COR-L47 (cell line): ENCODE data around the gene ACTRT2.

Experiments
- DNase-seq: peaks from one replicate; lab custom pipeline; 2025; lab: John Stamatoyannopoulos, UW

The ACTRT2 gene

DNA sequence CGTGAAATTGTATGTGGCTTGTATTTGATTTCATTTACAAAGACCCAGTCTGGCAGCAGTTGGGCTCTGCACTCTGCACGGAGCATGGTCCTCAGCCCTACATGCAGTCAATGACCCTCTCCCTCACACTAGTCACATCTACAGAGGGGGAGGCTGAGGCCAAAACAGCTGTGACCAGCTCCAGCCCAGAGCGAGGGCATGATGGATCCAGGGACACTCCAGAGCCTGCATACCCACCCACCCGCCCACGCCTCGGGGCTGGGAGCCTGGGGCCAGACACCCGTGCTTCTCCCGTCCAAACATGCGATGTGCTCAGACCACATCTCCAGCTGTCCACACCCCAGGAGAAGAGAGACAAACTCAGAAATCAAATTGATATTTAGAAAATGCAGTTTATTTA, 33.8 kb downstream of the ACTRT2 start:
- no peak for DNase-seq

DNA sequence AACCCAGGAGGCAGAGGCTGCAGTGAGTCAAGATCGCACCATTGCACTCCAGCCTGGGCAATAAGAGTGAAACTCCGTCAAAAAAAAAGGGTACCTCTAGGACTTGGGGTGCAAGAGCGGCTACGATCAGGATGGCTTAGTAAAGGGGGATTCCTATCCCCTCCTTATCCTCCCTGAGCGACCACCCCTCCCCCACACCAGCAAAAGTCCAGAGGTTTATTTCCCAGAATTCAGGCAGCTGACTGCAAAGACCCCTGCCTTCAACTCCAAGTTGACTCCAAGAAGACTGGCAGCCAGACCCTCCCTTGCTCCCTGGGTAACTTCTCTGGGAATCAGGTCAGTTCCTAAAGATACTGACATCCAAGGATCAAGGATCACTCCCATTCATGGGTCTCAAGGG, 35.4 kb downstream of the ACTRT2 start:
- DNase-seq, result no peak

DNA sequence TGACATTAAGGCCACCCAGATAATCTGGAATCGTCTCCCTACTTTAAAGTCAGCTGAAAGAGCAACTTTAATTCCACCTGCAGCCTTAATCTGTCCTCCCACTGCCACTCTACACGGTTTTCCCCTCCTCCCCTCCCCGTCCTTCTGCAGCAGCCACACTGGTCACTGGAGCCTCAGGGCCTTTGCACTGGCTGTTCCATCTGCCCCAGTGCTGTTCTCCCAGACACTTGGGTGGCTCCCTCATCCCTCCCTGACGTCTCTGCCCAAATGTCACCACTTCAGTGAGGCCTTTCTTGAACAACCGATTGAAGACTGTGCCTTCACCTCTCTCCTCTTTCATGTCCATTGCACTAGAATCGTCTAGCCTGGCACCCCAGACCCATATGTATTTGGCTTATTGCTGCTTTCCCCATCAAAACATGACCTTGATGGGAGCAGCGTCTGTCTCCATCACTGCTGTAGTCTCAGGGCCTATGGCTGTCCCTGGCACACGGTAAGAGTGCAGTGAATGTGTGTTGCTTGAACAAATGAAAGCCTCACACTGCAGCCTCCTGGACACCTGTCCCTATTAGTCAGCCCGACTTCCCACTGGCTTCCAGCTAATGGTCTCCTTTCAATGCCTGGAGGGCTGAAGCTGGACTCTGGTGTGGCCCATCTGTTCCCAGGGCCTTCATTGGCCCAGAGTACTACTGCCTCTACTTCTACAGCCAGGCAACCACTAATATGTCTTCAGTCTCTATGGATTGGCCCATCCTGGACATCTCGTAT, 37.2 kb downstream of the ACTRT2 start:
- no peak for DNase-seq

DNA sequence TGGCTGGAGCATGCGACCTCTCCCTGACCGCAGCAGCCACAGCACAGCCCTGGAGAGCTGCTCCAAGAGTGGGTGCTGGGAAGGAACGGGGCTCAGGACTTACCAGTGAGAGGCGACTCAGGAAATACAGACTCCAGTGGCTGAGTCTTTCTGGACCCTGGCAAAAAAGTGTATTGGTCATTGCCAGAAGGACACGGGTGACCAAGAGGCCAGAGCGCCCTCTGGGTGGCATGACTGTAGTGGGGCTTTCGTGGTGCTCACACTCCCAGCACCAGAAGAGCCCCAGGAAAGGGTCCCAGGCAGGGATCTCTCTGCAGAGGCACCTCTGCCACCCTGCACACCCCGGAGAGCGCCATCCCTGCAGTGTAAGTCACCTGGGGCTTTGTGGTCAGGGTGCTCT, 38.9 kb downstream of the ACTRT2 start:
- DNase-seq, result no peak

DNA sequence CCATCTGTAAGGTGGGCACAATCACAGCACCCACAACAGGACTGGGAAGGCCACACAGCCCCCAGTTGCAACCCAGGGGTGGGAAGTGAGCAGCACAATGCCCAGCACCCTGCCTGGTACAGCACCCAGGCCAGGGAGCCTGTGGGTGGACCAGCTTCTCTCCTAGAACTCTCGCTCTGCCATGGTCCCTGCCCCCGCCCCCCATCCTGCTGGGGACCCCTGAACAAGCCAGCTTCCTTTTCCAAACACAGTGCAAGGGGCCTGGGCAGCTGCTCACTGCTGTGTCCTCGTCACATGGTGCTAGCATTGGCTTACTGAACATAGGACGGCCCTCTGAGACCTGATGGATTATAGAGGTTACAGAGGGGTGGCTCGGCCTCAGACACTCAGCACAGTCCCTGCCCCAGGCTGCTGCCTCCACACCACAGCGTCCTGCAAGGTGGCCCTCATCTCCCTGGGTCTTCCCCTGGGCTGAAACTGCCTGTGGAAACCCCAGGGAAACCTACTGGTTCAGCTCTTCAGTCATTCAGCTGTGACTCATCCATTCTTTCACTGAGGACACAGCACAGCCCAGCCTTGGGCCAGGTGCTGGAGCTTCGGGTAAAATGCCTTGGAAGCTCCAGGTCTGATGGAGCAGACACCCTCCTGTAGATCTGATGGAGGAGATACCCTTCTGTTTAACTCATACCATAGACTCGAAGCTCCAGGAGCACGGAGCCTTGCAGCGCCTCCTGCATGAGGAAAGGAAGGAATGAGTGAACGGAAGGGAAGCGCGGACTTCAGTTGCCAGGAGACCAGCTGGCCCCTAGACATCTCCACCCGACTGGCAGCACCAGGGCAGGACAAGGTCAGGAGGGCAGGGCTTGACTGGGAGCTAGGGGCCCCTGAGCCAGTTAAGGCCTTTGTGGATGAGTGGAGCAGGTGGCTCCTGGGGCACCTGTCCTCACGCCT, 39.6 kb downstream of the ACTRT2 start:
- DNase-seq, result no peak

DNA sequence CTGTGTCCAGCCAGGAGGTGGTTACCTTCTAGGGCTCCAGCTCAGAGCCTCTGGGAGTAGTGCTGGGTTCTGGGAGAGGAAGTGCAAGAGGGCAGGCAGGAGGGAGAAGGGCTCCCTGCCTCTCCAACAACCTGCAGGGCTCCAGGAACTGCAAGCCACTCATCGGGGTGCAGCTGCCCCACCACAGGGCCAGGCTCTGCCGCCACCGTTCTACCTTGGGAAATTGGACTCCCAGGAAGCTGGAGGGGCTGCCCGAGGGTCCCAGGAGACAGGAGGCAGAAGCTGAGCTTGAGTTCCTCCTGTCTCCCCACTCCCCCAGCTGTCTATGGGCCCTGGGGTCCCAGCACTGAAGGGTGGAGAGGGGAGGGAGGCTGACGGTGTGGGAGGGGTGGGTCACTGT, 40.3 kb downstream of the ACTRT2 start:
- DNase-seq, result no peak

DNA sequence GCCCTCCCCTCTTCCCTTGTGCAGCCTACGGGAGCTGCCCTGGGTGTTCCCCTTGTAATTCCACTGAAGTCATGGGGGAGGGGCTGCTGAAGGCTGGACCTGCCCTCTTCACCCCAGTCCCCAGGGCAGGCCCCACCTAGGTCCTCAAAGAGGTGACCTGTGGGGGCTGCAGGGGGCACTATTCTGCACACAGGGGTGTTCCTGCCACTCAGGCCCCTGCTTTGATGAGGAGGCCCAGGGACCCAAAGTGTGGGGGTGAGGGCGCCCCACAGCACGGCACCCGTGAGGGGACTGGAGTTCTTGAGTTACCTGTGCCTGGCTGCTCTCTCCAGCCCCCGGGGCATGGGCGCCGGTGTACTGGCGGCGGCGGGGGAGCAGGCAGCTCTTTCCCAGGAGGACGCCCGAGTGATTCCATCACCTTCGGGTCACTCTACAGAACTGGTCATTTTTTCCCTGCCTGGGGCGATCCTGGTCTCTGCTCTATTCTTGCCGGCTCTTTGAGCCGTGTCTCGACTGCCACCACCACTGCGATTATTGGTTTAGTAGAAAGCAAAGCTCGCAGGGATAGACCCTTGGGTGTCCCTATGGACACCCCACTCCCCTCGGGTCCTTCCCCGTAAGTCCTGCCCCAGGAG, 40.8 kb downstream of the ACTRT2 start:
- DNase-seq, result no peak

DNA sequence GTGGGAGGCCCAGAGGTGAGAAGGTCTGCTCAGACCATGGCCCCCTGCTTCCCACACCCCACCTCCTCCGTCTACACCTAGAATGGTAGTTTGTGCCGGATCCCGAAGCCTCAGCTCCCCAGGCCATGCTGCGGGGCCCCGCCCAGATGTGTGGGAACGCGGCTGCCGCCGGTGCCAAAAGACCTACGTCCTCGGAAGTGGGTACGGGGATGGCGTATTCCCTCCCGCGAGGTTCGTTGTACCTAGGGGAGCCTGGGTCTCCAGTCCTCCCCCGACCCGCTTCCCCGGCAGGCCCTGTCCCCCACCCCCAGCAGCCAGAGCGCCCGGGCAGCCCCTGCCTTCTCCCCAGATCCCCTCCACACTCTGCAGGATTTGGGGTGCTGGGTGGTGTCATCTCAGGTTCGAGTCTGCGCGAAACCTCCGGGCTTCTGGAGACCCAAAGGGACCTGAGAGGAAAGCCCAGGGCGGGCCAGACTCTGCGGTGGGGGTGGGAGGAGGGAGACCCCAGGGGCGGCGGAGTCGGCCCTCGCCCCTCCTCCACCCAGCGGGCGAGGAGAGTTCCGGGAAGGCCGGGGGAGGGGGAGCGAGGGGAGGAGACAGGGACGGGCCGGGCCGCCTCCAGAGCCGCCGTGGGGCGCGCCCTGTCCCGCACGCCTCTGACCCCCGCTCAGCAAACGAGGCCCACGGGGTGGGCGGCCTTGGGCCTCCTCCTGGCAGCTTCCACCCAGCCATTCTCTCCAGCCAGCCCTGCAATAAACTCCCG, 41.5 kb downstream of the ACTRT2 start:
- no peak for DNase-seq

DNA sequence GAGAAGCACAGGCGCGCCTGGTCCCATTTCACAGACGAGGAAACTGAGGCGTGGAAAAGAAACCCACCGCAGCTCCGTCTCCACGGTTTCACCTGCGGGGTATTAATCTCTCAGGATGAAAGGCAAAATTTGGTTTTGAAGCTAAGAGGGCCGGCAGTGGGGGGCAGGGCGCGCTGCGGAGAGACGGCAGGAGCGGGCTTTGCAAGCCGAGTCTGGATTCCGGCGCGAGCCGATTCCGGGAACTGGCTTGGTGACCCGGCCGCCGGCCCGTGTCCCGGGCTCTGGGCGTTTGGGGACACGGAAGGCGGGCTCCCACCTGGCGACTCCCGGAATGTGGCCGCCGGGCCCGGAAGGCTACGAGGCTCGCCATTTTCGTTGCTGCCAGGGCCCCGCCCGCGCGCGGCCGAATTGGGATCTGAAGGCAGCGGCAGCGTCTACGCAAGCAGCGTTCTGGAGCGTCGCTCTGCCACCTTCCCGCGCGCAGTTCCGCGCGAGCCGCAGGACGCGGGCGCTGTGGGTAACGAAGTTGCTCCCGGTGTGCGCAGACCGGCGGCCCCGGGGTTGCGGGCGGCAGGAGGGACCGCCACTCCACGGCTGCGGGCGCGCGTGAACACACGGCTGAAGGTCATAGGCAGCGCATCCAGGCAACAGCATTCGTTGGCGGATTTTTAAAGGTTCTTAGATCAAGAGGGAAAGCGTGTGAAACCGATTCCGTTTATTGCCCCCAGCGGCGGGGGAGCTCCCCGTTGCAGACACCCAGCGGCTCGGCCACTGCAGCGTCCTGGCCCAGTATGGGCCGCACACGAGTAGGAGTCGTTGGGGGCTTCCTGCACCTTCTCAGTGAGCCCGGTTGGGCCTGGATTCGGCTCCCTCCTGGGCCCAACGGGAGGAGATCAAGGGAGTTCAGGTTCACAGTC, 42.4 kb downstream of the ACTRT2 start:
- no peak for DNase-seq

DNA sequence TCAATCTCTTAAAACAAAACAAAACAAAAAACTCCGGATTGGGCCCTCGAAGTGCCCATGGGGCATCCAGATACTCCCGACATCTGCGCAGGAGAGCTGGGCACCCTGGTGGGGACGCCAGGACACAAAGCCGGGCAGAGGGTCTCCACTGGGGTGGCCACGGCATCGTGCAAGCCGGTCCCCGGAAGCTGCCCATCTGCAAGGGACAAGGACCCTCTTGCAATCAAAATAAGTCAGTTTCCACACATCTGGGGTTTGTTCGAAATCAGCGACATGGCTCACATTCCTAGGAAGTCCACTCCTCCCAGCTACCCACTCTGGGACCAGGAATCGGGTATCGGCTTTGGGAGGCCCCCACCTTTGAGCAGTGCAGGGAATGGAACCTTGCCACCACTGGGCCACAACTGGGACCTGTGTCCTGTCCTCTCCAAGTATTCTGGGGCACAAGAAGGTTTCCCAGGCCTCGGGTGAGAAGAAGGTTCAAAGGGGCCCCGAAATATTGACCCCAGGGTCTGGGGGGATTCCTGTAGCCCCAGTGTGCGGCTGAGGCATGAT, 43.1 kb downstream of the ACTRT2 start:
- no peak for DNase-seq

DNA sequence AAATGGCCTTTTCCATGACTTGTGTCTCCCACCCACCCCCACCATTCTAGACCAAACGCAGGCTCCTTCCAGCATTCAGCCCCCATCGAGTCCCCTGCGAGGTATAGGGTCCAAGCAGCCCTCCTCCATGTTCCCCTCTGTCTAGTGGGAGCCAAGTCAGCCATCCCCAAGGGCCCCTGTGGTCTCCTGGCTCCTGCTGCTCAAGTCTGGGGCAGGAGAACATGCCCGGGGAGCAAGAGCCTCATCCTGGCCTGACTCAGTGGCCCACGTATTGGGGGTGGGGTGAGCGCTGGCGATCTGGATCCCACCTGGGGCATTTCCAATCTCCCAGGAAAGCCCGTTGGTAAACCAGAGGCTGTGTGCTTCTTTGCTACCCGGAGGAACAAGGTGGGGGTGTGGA, 43.6 kb downstream of the ACTRT2 start:
- DNase-seq, result no peak

DNA sequence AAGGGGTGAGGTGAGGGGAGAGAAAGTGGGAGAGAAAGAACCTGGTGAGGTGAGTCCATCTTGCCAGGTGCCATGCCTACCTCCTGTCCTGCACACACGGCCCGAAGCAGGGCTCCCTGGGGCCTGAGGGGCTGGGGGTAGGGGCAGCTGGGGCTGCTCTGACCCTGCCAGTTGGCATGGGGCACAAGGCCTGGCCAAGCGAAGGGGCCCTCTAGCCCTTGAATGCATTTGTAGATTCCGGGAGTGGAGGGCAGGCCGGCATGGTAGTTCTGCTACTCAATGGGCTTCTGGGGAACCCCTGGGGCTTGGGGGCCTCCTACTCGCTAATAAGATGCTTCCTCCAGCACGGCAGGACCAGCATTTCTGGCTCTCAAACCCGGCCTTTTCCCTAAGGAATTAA, 44.1 kb downstream of the ACTRT2 start:
- DNase-seq, result no peak

DNA sequence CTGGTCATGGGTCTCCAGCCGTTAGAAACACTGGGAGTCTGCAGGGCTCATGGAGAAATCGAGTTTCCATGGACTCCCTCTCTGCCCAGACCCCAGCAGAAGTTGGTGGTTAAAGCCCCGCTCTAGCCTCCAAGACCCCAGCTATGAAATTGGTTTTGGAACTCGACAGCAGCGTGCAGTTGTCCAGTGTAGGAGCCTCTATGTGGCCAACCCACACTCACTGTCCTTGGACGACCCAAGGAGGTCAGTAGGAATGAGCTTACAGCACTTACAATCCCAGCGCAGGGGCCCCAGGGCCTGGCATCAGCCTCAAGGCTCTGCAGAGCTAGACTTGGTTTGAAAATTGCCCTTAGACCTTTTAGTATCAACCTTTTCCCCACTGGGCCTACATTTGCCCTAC, 44.5 kb downstream of the ACTRT2 start:
- no peak for DNase-seq

DNA sequence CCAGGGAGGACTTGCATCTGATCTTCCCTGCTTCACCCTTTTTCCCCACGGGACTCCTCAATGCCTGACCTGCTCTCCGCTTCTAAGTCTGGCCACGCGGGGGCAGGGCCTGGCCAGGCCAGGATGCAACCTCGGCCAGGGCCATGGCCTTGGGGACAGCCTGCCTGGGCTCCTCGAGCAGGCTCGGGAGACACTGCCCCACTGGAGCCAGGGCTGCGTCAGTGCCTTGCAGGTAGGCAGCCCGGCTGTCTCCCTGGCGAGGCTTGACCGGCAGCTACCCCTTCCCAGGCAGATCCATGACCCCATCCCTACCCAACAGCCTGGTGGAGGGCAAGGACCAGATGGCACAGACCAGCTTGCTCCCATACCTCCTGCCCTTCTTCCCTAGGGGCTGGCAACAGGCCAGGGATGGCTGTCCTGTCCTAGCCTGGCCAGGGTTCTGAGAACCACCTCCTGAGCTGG, 45.0 kb downstream of the ACTRT2 start:
- DNase-seq, result no peak

DNA sequence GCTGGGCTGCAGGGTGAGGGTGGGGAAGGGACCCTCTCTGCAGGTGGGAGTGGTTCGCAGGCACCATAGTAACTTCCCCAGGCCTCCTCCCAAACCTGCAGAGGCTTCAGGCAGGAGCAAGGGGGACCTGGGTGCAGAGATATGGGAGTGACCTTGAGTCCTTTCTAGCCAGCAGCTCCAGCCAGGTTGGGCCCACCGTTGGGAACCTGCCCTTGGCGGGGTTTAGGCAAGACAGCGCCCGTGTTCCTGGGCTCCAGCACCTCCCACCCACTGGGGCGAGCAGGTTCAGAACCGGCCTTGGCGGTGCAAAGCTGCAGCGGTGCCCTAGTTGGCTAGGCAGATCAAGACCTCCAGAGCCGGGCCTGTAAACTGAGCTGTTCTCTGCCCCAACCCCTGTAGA, 45.6 kb downstream of the ACTRT2 start:
- DNase-seq, result no peak

DNA sequence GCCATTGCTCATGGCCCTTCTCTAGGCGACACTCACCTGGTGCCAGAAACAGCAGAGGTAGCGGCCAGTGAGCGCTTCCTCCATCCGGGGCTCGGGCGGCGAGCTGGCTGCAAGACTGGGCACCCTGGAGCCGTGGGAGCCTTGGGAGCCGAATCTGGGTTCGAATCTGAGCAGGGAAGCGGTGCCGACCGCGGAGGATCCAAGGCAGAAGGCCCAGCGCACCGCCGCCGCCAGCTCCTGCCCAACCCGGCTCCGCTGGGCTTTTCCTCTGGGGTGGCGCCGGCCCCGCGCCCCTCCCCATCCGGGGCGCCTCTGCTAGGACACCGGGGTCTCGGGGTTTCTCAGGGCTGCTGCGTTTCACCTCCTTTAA, 46.0 kb downstream of the ACTRT2 start:
- DNase-seq, result no peak

DNA sequence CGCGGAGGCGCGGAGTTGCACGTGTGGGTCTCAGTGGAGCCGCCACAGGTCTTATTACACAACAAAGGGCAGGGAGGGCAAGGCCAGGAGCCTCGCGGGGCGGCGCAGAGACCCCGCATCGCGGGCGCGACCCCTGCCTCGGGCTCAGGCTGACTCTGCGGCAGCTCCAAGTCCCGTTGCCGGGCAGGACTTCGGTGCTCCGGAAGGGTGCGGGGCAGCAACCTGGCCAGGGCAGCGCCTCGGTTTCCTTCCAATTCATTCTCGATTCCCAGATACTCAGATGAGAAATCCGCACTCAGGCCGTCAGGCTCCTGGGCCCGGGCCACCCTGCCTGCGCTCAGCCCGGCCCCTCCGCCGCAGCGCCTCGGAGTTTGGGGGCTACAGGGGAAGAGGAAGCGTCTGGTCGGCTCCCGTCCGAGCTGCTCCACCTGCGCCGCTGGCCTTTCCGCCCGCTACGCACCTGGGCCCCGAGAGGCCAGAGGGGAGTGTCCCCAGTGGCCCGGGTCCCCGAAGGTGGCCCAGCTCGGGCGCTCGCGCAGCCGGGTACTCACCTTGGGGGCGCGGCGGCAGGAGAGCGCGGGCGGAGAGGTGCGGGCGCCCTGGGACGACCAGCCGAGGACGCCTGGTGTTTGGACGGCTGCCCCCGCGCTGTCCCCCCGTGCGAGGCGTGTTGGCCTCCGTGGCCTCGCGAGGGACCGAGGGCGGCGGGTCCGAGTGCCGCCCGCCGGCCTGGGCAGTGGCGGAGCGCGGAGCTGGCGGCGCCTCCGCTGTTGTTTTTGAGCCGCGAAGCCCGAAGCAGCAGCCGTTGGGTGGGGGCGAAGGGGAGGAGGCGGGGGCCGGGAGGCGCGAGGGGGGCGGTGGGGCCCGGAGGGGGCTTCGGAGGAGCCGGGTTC, 46.6 kb downstream of the ACTRT2 start:
- no peak for DNase-seq

DNA sequence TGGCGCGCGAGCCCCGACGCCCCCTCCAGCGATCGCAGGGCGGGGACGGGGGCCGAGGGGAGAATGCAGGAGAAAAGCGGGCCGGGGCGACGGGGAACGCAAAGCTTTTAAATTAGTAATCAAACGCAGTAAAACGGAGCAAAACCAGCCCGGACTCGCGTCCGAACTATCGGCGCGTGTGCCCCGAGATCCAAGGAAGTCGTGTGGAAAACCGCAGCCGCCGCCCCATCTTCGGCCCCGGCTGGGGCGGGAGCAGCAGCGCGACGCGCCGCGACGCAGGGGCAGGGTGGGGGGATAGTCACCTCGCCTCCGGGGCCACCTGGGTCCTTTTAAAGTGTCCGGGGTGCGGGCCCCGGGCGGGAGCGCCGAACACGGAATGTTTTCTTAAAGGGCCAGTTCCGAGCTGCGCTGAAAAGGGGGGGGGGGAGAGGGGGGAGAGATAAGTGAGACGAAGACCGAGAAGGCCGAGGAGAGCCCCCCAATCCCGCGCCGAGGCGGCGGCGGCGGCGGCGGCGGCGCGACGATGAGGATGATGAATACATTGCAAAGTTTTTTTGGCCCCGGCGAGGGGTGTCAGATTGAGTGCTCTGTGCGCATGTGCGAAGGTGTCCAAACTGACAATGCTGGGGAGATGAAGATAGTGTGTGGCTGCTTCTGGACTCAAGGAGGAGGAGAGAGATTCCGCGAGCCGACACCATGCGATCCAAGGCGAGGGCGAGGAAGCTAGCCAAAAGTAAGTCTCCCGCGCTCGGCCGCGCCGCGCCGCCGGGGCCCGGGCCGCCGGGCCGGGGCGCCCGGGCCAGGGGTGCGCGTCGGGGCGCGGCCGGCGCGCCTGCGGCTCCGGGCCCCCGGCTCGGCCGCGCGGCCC, 47.5 kb downstream of the ACTRT2 start, which contains the start of gene PRDM16:
Gene PRDM16 (plus strand): TSS at position 640 of the 868 bp plus-strand sequence. CDS start 57 bp downstream, at position 697.
- DNase-seq, result peak; percentile 7
